H7 (cell line): ENCODE measurements around the gene PLA2G4E. TPM values are rescaled to one million over a fixed set of nuclear protein-coding genes. Genes with fewer than 3 reads are reported as not detected.

Experiments used
- total RNA-seq: library from RNA; depleted of rRNA; stranded (reverse); fragments of >200 nt; shearing (Covaris generic); gene quantifications from 2 replicates; pipeline ENCODE4 v1.2.3, GENCODE V29; 2014; rRNA removed

The PLA2G4E gene
- total RNA-seq, 1 experiment from 2014 or later: not detected

Other genes with a start within 250 kb of the PLA2G4E start
- gene MAPKBP1, start 246.6 kb downstream of the PLA2G4E start, total RNA-seq: 5.9 and 8.2 TPM in 2 replicates
- 10.7 and 12.3 TPM in 2 replicates for gene JMJD7, start 192.9 kb downstream of the PLA2G4E start, total RNA-seq
- 3.0 and 5.3 TPM in 2 replicates for gene PLA2G4B, start 182.2 kb downstream of the PLA2G4E start, total RNA-seq
- 0.17 and 0.55 TPM in 2 replicates for gene SPTBN5, start 127.0 kb downstream of the PLA2G4E start, total RNA-seq
- 22.0 and 22.2 TPM in 2 replicates for gene EHD4, start 48.5 kb downstream of the PLA2G4E start, total RNA-seq
- 0.11 and 0.17 TPM in 2 replicates for gene PLA2G4D, start 73.5 kb upstream of the PLA2G4E start, total RNA-seq
- gene PLA2G4F, start 135.6 kb upstream of the PLA2G4E start, total RNA-seq: not detected in 2 replicates
- gene VPS39, start 187.3 kb upstream of the PLA2G4E start, total RNA-seq: 26.6 and 27.9 TPM in 2 replicates